Measurements from ENCODE around the gene HERPUD2. TPM values are rescaled to one million over a fixed set of nuclear protein-coding genes. Genes with fewer than 3 reads are reported as not detected.

Gene HERPUD2
- total and polyA plus RNA-seq, 12 donors: 7.1 to 21.3 (median 16.8) TPM

GRCh38 chr7:35722054-35722849, 27.3 kb upstream of the HERPUD2 start:
- 61 to 66% methylated on average over 7 of the region's 7 CpGs for WGBS, 2 donors
- Histone ChIP-seq H3K36me3 (no peaks in the 10 kb centered on the region), H3K27ac (peak overlapping the region in 1 of 10 donors; percentile 37), H3K4me1 (peaks cover 0 to 48% (median 15%) of the 10 kb centered on the region in 9 donors), H3K9me3 (no peaks in the 10 kb centered on the region), H3K27me3 (no peaks in the 10 kb centered on the region), H3K4me3 (no peak overlapping the region)
- no peak for ATAC-seq
- no peak for TF ChIP-seq CTCF (IDR thresholded peaks at IDR 0.05)
- intact Hi-C loops (cut with DNase I): no loop called here
- DNase-seq: no peak

GRCh38 chr7:35721288-35721687, 26.4 kb upstream of the HERPUD2 start:
- WGBS, 2 donors: 61 to 62% methylated on average over 2 of the region's 2 CpGs
- H3K27me3 ChIP-seq: no peaks in the 10 kb centered on the region
- peaks cover under 1 to 49% (median 13%) of the 10 kb centered on the region in 9 donors for H3K4me1 ChIP-seq
- H3K9me3 ChIP-seq: no peaks in the 10 kb centered on the region
- intact Hi-C loops (cut with DNase I): no loop called here
- DNase-seq: no peak
- TF ChIP-seq CTCF (IDR thresholded peaks at IDR 0.05): no peak
- no peaks in the 10 kb centered on the region for H3K36me3 ChIP-seq
- ATAC-seq: no peak
- H3K4me3 ChIP-seq: no peak overlapping the region
- H3K27ac ChIP-seq: peak overlapping the region in 1 of 10 donors; percentile 37

- no peaks in the 10 kb centered on the region for H3K27me3 ChIP-seq
- no peak overlapping the region for H3K27ac ChIP-seq
- DNase-seq (no peak), ATAC-seq (no peak)
- H3K4me1 ChIP-seq: peaks cover 0 to 54% (median 13%) of the 10 kb centered on the region in 9 donors
- H3K4me3 ChIP-seq: no peak overlapping the region
- no peaks in the 10 kb centered on the region for H3K36me3 ChIP-seq
- intact Hi-C loops (cut with DNase I): no loop called here
- no peak for TF ChIP-seq CTCF (IDR thresholded peaks at IDR 0.05)
- no peaks in the 10 kb centered on the region for H3K9me3 ChIP-seq
Measured at GRCh38 chr7:35720849-35721248, 25.9 kb upstream of the HERPUD2 start.

- Histone ChIP-seq H3K4me1 (peaks cover 0 to 55% (median 13%) of the 10 kb centered on the region in 9 donors), H3K27me3 (no peaks in the 10 kb centered on the region), H3K27ac (no peak overlapping the region), H3K9me3 (no peaks in the 10 kb centered on the region), H3K36me3 (no peaks in the 10 kb centered on the region), H3K4me3 (no peak overlapping the region)
- TF ChIP-seq CTCF (IDR thresholded peaks at IDR 0.05): no peak
- DNase-seq (no peak), ATAC-seq (no peak)
- intact Hi-C loops (cut with DNase I): no loop called here
- 100% methylated on average over 1 of the region's 1 CpG for WGBS, 2 donors
Measured at GRCh38 chr7:35720032-35720431, 25.1 kb upstream of the HERPUD2 start.
